ENCODE results near the gene ZNF564. TPM values are rescaled to one million over a fixed set of nuclear protein-coding genes. Genes with fewer than 3 reads are reported as not detected.

The ZNF564 gene
- 36.9 TPM for total RNA-seq

DNA sequence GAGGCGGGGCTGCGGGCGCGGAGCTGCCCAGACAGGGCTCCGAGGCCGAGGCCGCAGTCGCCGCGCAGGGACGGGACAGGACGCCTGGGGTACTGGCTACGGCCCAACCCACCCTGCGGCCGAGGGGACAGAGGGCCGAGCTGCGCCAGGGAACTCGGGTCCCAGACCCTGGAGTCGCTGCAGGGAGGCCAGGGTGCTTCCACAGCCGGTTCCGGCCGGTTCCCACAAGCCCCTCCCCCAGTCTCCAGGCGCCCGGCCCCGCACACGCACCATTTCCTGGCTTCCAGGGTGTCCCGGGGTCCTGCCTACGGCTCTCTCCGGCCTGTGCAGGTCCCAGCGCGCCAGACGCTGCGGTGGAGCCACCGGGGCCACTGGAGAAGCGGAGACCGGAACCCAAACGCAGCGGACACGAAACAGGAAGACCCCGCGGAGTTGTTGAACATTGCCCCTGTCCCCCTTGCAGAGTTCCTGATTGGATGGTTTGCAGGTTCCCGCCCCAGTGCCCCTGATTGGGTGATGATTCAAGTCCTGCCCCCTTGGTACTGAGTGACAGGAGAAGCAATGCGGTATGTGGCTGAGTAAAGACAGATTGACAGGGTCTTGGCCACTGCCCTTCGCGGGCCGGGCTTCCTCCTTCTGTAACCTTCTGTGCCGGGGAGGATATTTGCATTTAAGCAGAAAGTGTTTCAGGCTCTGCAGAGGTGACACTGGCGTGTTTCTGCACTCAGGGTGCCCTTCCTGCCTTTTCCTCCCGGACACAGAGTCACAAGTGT is at the start of gene ZNF564:
Gene ZNF564 (minus strand): TSS at position 423 of the 773 bp plus-strand sequence. CDS start 150 bp downstream, at position 273.

DNA sequence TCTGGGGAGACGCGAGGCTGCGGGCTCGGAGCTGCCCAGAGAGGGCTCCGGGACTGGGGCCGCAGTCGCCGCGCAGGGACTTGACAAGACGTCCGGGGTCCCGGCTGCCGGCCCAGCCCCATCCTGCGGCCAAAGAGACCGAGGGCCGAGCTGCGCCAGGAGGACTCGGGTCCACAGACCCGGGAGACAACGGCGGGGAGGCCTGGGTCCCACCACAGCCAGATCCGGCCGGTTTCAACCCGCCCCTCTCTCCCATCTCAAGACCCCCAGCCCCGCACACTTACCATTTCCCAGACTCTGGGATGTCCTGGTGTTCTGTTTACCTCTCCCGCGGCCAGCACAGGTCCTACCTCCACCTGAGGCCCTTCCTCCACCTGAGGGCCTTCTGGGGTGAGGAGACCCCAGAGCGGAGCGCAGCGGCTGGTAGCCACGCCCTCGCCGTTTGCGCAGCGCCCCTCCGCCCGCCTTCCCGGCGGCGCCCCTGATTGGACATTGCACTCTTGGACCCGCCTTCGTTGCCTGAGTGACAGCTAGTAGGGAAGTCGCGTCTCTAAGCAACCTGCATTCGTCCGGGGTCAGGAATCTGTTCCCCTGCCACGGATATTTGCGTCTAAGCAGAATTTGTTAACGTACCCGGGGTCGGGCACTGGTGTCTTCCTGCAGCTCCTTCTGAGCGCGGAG is 66.8 kb downstream of the ZNF564 start, which contains the start of gene ZNF709:
Gene ZNF709 (minus strand): TSS at position 446 of the 681 bp plus-strand sequence. CDS start 159 bp downstream, at position 287.

Small RNAs within 50 kb of the gene (small RNA-seq; reads per million reads assigned to genes)
- gene MTCO1P27 (ENCODE audit: low replicate concordance) (not detected), gene PPIAP20 (ENCODE audit: low replicate concordance) (not detected)

Other genes starting within 250 kb of the ZNF564 start
- 2.5 TPM for gene ZNF563, start 217.8 kb downstream of the ZNF564 start, total RNA-seq
- gene ZNF442, start 185.8 kb downstream of the ZNF564 start, total RNA-seq: 6.6 TPM
- 8.5 TPM for gene ZNF799, start 150.2 kb downstream of the ZNF564 start, total RNA-seq
- 25.0 TPM for gene ZNF443, start 110.5 kb downstream of the ZNF564 start, total RNA-seq
- gene ZNF709, start 66.7 kb downstream of the ZNF564 start, total RNA-seq: 32.6 TPM
- 21.6 TPM for gene ZNF490, start 59.3 kb upstream of the ZNF564 start, total RNA-seq
- gene ZNF791, start 59.4 kb upstream of the ZNF564 start, total RNA-seq: 29.1 TPM
- gene MAN2B1, start 115.3 kb upstream of the ZNF564 start, total RNA-seq: 13.8 TPM
- 14.4 TPM for gene WDR83, start 115.3 kb upstream of the ZNF564 start, total RNA-seq
- 110 TPM for gene DHPS, start 130.4 kb upstream of the ZNF564 start, total RNA-seq
- gene GNG14, start 136.5 kb upstream of the ZNF564 start, total RNA-seq: not detected
- 8.1 TPM for gene FBXW9, start 145.1 kb upstream of the ZNF564 start, total RNA-seq
- gene TNPO2, start 172.4 kb upstream of the ZNF564 start, total RNA-seq: 90.1 TPM
- gene TRIR, start 183.2 kb upstream of the ZNF564 start, total RNA-seq: 157 TPM
- gene GET3, start 186.0 kb upstream of the ZNF564 start, total RNA-seq: 45.4 TPM
- not detected for gene BEST2, start 200.3 kb upstream of the ZNF564 start, total RNA-seq
- 35.4 TPM for gene HOOK2, start 224.1 kb upstream of the ZNF564 start, total RNA-seq
- gene JUNB, start 240.0 kb upstream of the ZNF564 start, total RNA-seq: 10.3 TPM

Data from parietal lobe (tissue), 2 donors.